ENCODE data around the gene PIGS.

DNA sequence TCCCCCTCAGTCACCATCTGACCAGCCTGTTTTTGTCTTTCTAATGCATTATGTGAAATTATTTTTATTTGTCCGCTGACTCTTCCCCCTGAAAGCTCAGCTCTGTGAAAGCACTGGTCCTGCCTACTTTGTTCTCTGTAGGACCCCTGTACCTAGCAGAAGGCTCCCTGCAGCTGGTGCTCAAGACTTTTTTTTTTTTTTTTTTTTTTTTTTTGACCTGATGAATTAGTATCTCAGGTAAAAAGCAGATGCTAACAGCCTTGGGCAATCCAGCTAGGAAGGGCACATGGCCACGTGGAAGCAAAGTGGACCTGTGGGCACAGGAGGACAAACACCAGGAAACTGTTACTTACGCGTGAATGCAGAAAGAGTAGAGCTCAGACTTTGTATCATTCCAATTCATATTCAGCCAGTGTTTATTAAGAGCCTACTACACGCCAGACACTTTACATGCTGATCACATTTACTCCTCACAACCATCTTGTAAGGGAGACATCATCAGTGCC lies 18.3 kb downstream of the PIGS start:
- no peak for TF ChIP-seq EZH2 (IDR thresholded peaks at IDR 0.05; ENCODE audit: borderline replicate concordance, insufficient read depth, low read depth, low read length, poor library complexity, severe bottlenecking)
- TF ChIP-seq, protein P1, sequence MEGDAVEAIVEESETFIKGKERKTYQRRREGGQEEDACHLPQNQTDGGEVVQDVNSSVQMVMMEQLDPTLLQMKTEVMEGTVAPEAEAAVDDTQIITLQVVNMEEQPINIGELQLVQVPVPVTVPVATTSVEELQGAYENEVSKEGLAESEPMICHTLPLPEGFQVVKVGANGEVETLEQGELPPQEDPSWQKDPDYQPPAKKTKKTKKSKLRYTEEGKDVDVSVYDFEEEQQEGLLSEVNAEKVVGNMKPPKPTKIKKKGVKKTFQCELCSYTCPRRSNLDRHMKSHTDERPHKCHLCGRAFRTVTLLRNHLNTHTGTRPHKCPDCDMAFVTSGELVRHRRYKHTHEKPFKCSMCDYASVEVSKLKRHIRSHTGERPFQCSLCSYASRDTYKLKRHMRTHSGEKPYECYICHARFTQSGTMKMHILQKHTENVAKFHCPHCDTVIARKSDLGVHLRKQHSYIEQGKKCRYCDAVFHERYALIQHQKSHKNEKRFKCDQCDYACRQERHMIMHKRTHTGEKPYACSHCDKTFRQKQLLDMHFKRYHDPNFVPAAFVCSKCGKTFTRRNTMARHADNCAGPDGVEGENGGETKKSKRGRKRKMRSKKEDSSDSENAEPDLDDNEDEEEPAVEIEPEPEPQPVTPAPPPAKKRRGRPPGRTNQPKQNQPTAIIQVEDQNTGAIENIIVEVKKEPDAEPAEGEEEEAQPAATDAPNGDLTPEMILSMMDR (IDR thresholded peaks at IDR 0.05): no peak
